HUES6 (cell line): Measurements from ENCODE around the gene SYK.

Experiments used
- H3K27ac ChIP-seq: 2 replicates; pipeline ENCODE4 v1.7.0; 2013; ENCODE audit warnings: low read depth, mild to moderate bottlenecking, low read length, inconsistent platforms
- H3K27me3 ChIP-seq: 2 replicates; pipeline ENCODE4 v1.6.1; 2013; ENCODE audit warnings: low read length; ENCODE audit not compliant: control insufficient read depth, insufficient read depth
- H3K36me3 ChIP-seq: 2 replicates; pipeline ENCODE4 v1.6.1; 2013; ENCODE audit warnings: low read length; ENCODE audit not compliant: control insufficient read depth, insufficient read depth
- H3K4me1 ChIP-seq: 2 replicates; pipeline ENCODE4 v1.6.1; 2013; ENCODE audit warnings: low read length; ENCODE audit not compliant: control insufficient read depth, insufficient read depth
- H3K4me3 ChIP-seq: 2 replicates; pipeline ENCODE4 v1.5.1; 2013; ENCODE audit warnings: low read depth, low read length
- H3K9ac ChIP-seq: one replicate; pipeline ENCODE4 v1.6.1; 2013; ENCODE audit warnings: mild to moderate bottlenecking, low read length
- H3K9me3 ChIP-seq: 2 replicates; pipeline ENCODE4 v1.6.1; 2013; ENCODE audit warnings: low read depth, low read length; ENCODE audit not compliant: control insufficient read depth, insufficient read depth

The SYK gene

GRCh38 chr9:90867101-90867500, 65.5 kb downstream of the SYK start:
- H3K27ac ChIP-seq, result no peak overlapping the region
- H3K4me1 ChIP-seq, result no peaks in the 10 kb centered on the region

GRCh38 chr9:90868555-90868954, 66.9 kb downstream of the SYK start:
- Histone ChIP-seq H3K27ac (no peak overlapping the region), H3K27me3 (no peaks in the 10 kb centered on the region), H3K4me1 (no peaks in the 10 kb centered on the region), H3K36me3 (no peaks in the 10 kb centered on the region), H3K4me3 (no peak overlapping the region), H3K9me3 (no peaks in the 10 kb centered on the region), H3K9ac (no peak overlapping the region)

More at GRCh38 chr9:90867101-90867500, 65.5 kb downstream of the SYK start:
- no peaks in the 10 kb centered on the region for H3K27me3 ChIP-seq
- H3K36me3 ChIP-seq, result no peaks in the 10 kb centered on the region
- H3K4me3 ChIP-seq, result no peak overlapping the region
- no peaks in the 10 kb centered on the region for H3K9me3 ChIP-seq
- H3K9ac ChIP-seq, result no peak overlapping the region

GRCh38 chr9:90869361-90869760, 67.7 kb downstream of the SYK start:
- Histone ChIP-seq H3K36me3 (no peaks in the 10 kb centered on the region), H3K27ac (no peak overlapping the region), H3K4me3 (no peak overlapping the region), H3K4me1 (no peaks in the 10 kb centered on the region), H3K9me3 (no peaks in the 10 kb centered on the region), H3K27me3 (no peaks in the 10 kb centered on the region), H3K9ac (no peak overlapping the region)

- Histone ChIP-seq H3K9me3 (no peaks in the 10 kb centered on the region), H3K9ac (no peak overlapping the region), H3K36me3 (no peaks in the 10 kb centered on the region), H3K4me1 (no peaks in the 10 kb centered on the region), H3K4me3 (no peak overlapping the region), H3K27me3 (no peaks in the 10 kb centered on the region), H3K27ac (no peak overlapping the region)
These were observed 69.2 kb downstream of the SYK start for GRCh38 chr9:90870621-90871326.

- H3K27me3 ChIP-seq, result no peaks in the 10 kb centered on the region
- H3K27ac ChIP-seq, result no peak overlapping the region
- H3K9ac ChIP-seq, result no peak overlapping the region
- H3K4me3 ChIP-seq, result no peak overlapping the region
- no peaks in the 10 kb centered on the region for H3K9me3 ChIP-seq
- H3K4me1 ChIP-seq, result no peaks in the 10 kb centered on the region
- H3K36me3 ChIP-seq, result no peaks in the 10 kb centered on the region
These were observed 69.8 kb downstream of the SYK start for GRCh38 chr9:90871327-90871935.

GRCh38 chr9:90872835-90873294, 71.2 kb downstream of the SYK start:
- no peaks in the 10 kb centered on the region for H3K9me3 ChIP-seq
- H3K27me3 ChIP-seq, result no peaks in the 10 kb centered on the region
- H3K27ac ChIP-seq, result no peak overlapping the region
- H3K4me3 ChIP-seq, result no peak overlapping the region
- no peaks in the 10 kb centered on the region for H3K36me3 ChIP-seq
- H3K4me1 ChIP-seq, result no peaks in the 10 kb centered on the region
- no peak overlapping the region for H3K9ac ChIP-seq

GRCh38 chr9:90873422-90873821, 71.8 kb downstream of the SYK start:
- no peak overlapping the region for H3K9ac ChIP-seq
- no peaks in the 10 kb centered on the region for H3K4me1 ChIP-seq
- H3K27ac ChIP-seq, result no peak overlapping the region
- H3K27me3 ChIP-seq, result no peaks in the 10 kb centered on the region
- no peaks in the 10 kb centered on the region for H3K36me3 ChIP-seq
- no peaks in the 10 kb centered on the region for H3K9me3 ChIP-seq
- H3K4me3 ChIP-seq, result no peak overlapping the region

GRCh38 chr9:90874194-90874593, 72.6 kb downstream of the SYK start:
- Histone ChIP-seq H3K36me3 (no peaks in the 10 kb centered on the region), H3K9ac (no peak overlapping the region), H3K27ac (no peak overlapping the region)

GRCh38 chr9:90878562-90878961, 76.9 kb downstream of the SYK start:
- Histone ChIP-seq H3K4me3 (no peak overlapping the region), H3K36me3 (no peaks in the 10 kb centered on the region), H3K9ac (no peak overlapping the region), H3K27ac (no peak overlapping the region), H3K9me3 (no peaks in the 10 kb centered on the region), H3K27me3 (no peaks in the 10 kb centered on the region), H3K4me1 (no peaks in the 10 kb centered on the region)

More at GRCh38 chr9:90874194-90874593, 72.6 kb downstream of the SYK start:
- no peak overlapping the region for H3K4me3 ChIP-seq
- H3K27me3 ChIP-seq, result no peaks in the 10 kb centered on the region
- no peaks in the 10 kb centered on the region for H3K9me3 ChIP-seq
- H3K4me1 ChIP-seq, result no peaks in the 10 kb centered on the region

- no peak overlapping the region for H3K4me3 ChIP-seq
- H3K27me3 ChIP-seq, result no peaks in the 10 kb centered on the region
- H3K9ac ChIP-seq, result no peak overlapping the region
- 0 out of 2 replicates have a peak, but pooled peaks cover 3% of the 10 kb centered on the region for H3K9me3 ChIP-seq
- no peaks in the 10 kb centered on the region for H3K4me1 ChIP-seq
- no peak overlapping the region for H3K27ac ChIP-seq
- H3K36me3 ChIP-seq, result no peaks in the 10 kb centered on the region
These were observed 78.4 kb downstream of the SYK start for GRCh38 chr9:90880066-90880465.

GRCh38 chr9:90880669-90881068, 79.0 kb downstream of the SYK start:
- Histone ChIP-seq H3K9me3 (0 out of 2 replicates have a peak, but pooled peaks cover 3% of the 10 kb centered on the region), H3K4me3 (no peak overlapping the region), H3K4me1 (no peaks in the 10 kb centered on the region), H3K36me3 (no peaks in the 10 kb centered on the region), H3K27me3 (no peaks in the 10 kb centered on the region), H3K9ac (no peak overlapping the region), H3K27ac (no peak overlapping the region)
